ENCODE measurements around the gene MAPKAPK2. TPM values are rescaled to one million over a fixed set of nuclear protein-coding genes. Genes with fewer than 3 reads are reported as not detected.

MAPKAPK2 gene
- total RNA-seq, 1 experiment from 2014 or later = 51.1 TPM

DNA sequence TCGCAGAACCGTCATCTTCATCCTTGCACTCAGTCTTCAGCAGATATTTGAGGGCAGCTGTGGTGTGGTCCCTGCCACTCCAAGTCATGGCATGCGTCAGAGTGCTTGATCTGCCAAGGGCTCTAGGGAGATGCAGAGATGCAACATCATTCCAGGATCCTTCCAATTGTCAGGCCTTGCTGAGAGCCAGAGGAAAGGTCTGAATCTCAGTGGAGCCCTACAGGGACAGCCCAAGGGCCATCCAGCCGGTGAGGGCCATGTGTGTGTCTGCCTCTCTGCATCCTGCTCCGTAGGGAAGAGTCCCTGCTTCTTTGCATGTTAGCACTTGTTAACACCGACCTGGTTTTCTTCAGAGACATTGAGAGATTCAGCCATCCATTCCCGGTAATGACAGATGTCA lies 17.6 kb downstream of the MAPKAPK2 start:
- ATAC-seq (no peak), DNase-seq (ENCODE audit: low read depth, low spot score) (no peak)
- H3K27me3 ChIP-seq (ENCODE audit: insufficient read depth, low read length) = no peaks in the 10 kb centered on the region
- no peaks in the 10 kb centered on the region for H3K4me1 ChIP-seq (ENCODE audit: control insufficient read depth in 1 of 2, insufficient read depth in 2 of 2, low read length in 2 of 2)
- H3K36me3 ChIP-seq (ENCODE audit: control insufficient read depth in 1 of 2, insufficient read depth in 2 of 2, low read length in 2 of 2) = no peaks in the 10 kb centered on the region
- TF ChIP-seq ZFX (IDR thresholded peaks at IDR 0.05) = no peak
- TF ChIP-seq FOSL1 (IDR thresholded peaks at IDR 0.05; ENCODE audit: low read depth) = no peak
- no peak for TF ChIP-seq ZNF274 (IDR thresholded peaks at IDR 0.05; ENCODE audit: low read depth, low read length)
- TF ChIP-seq SIN3A (IDR thresholded peaks at IDR 0.05; ENCODE audit: low read depth) = no peak
- TF ChIP-seq, protein P1, sequence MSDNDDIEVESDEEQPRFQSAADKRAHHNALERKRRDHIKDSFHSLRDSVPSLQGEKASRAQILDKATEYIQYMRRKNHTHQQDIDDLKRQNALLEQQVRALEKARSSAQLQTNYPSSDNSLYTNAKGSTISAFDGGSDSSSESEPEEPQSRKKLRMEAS (IDR thresholded peaks at IDR 0.05) = no peak
- no peak for TF ChIP-seq CBX3 (IDR thresholded peaks at IDR 0.05; ENCODE audit: low read depth)
- no peak for TF ChIP-seq ELF1 (IDR thresholded peaks at IDR 0.05; ENCODE audit: borderline replicate concordance, low read depth)
- no peak for TF ChIP-seq SRF (IDR thresholded peaks at IDR 0.05; ENCODE audit: low read depth)
- no peak for TF ChIP-seq ATF3 (IDR thresholded peaks at IDR 0.05)
- TF ChIP-seq, protein P2, sequence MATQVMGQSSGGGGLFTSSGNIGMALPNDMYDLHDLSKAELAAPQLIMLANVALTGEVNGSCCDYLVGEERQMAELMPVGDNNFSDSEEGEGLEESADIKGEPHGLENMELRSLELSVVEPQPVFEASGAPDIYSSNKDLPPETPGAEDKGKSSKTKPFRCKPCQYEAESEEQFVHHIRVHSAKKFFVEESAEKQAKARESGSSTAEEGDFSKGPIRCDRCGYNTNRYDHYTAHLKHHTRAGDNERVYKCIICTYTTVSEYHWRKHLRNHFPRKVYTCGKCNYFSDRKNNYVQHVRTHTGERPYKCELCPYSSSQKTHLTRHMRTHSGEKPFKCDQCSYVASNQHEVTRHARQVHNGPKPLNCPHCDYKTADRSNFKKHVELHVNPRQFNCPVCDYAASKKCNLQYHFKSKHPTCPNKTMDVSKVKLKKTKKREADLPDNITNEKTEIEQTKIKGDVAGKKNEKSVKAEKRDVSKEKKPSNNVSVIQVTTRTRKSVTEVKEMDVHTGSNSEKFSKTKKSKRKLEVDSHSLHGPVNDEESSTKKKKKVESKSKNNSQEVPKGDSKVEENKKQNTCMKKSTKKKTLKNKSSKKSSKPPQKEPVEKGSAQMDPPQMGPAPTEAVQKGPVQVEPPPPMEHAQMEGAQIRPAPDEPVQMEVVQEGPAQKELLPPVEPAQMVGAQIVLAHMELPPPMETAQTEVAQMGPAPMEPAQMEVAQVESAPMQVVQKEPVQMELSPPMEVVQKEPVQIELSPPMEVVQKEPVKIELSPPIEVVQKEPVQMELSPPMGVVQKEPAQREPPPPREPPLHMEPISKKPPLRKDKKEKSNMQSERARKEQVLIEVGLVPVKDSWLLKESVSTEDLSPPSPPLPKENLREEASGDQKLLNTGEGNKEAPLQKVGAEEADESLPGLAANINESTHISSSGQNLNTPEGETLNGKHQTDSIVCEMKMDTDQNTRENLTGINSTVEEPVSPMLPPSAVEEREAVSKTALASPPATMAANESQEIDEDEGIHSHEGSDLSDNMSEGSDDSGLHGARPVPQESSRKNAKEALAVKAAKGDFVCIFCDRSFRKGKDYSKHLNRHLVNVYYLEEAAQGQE (IDR thresholded peaks at IDR 0.05; ENCODE audit: low read depth) = no peak
- no peak for TF ChIP-seq JUND (IDR thresholded peaks at IDR 0.05)
- no peak for TF ChIP-seq CEBPB (IDR thresholded peaks at IDR 0.05; ENCODE audit: low read depth)
- TF ChIP-seq, protein P3, sequence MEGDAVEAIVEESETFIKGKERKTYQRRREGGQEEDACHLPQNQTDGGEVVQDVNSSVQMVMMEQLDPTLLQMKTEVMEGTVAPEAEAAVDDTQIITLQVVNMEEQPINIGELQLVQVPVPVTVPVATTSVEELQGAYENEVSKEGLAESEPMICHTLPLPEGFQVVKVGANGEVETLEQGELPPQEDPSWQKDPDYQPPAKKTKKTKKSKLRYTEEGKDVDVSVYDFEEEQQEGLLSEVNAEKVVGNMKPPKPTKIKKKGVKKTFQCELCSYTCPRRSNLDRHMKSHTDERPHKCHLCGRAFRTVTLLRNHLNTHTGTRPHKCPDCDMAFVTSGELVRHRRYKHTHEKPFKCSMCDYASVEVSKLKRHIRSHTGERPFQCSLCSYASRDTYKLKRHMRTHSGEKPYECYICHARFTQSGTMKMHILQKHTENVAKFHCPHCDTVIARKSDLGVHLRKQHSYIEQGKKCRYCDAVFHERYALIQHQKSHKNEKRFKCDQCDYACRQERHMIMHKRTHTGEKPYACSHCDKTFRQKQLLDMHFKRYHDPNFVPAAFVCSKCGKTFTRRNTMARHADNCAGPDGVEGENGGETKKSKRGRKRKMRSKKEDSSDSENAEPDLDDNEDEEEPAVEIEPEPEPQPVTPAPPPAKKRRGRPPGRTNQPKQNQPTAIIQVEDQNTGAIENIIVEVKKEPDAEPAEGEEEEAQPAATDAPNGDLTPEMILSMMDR (IDR thresholded peaks at IDR 0.05 in 2 of 3, conservative IDR thresholded peaks at IDR 0.05 in 1 of 3; ENCODE audit: borderline replicate concordance in 1 of 3, insufficient read depth in 1 of 3, low read depth in 2 of 3, low read length in 2 of 3) = no peak
- no peak for TF ChIP-seq EGR1 (IDR thresholded peaks at IDR 0.05; ENCODE audit: low read depth)
- TF ChIP-seq ZBTB33 (IDR thresholded peaks at IDR 0.05; ENCODE audit: extremely low read depth, insufficient replicate concordance, low read length) = no peak
- no TSS peak for BruUV-seq (replicated peaks)
- H3K27ac ChIP-seq (ENCODE audit: low read depth, low read length) = no peak overlapping the region
- intact Hi-C loops (cut with micrococcal nuclease) = no loop called here
- H4K20me1 ChIP-seq (ENCODE audit: insufficient read depth) = no peaks in the 10 kb centered on the region
- no peak overlapping the region for H3K9ac ChIP-seq (ENCODE audit: low read length)
- CTCF ChIA-PET = no interaction called here
- no peak overlapping the region for H3K4me2 ChIP-seq (ENCODE audit: low read length)
- H3K9me2 ChIP-seq (ENCODE audit: insufficient read depth) = no peaks in the 10 kb centered on the region
- no peaks in the 10 kb centered on the region for H3K9me3 ChIP-seq (ENCODE audit: control insufficient read depth in 1 of 2, insufficient read depth in 1 of 2, low read depth in 1 of 2, low read length in 2 of 2)
- POLR2A ChIA-PET = no interaction called here
- peaks cover 93% of the 10 kb centered on the region for H3K79me2 ChIP-seq (ENCODE audit: insufficient read depth, low read length)
- no peak overlapping the region for H3K4me3 ChIP-seq (replicated peaks in 1 of 2; ENCODE audit: low read depth in 1 of 2, low read length in 2 of 2)
- no peak overlapping the region for H2AFZ ChIP-seq (ENCODE audit: low read depth, low read length, poor library complexity, severe bottlenecking)
- RAD21 ChIA-PET (ENCODE audit: low non-redundant PET in 1 of 2, low total read pairs in 2 of 2, uncharacterized antibody in 2 of 2, unreplicated experiment in 2 of 2) = no interaction called here
